ENCODE results near the gene COL6A5. TPM values are rescaled to one million over a fixed set of nuclear protein-coding genes. Genes with fewer than 3 reads are reported as not detected.

Gene COL6A5
- total and polyA plus RNA-seq, 12 donors: 0.11 TPM; not detected in 10

DNA sequence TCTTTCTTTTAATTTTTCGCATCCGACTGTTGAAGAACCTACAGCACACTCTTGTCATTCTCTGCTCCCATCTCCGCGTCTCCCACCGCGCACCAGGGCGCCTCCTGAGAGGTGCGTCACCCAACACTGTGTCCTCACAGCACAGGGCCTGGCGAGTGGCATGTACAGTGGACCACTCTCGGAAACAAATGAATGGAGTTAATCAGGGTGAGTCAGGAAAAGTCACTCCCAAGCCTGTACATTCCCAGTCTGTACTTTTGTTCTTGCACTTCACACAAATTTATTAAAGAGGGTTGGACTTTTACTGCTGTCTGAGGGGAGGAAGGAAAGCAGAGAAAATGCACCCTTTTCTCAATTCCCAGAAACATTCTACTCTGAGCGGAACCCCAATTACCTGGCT lies 172.1 kb downstream of the COL6A5 start:
- Histone ChIP-seq H3K4me3 (no peak overlapping the region), H3K4me1 (replicated peaks in 1 of 2) (no peaks in the 10 kb centered on the region), H3K9me3 (replicated peaks in 1 of 3) (no peaks in the 10 kb centered on the region), H3K36me3 (replicated peaks in 1 of 2) (no peaks in the 10 kb centered on the region), H3K27ac (no peak overlapping the region), H3K27me3 (peaks cover 35% of the 10 kb centered on the region)
- 19 to 27% (median 25%) methylated on average over 11 of the region's 11 CpGs for WGBS, 4 donors
- no peak for DNase-seq
- no peak for TF ChIP-seq POLR2A (IDR thresholded peaks at IDR 0.05)
- TF ChIP-seq, protein P1, sequence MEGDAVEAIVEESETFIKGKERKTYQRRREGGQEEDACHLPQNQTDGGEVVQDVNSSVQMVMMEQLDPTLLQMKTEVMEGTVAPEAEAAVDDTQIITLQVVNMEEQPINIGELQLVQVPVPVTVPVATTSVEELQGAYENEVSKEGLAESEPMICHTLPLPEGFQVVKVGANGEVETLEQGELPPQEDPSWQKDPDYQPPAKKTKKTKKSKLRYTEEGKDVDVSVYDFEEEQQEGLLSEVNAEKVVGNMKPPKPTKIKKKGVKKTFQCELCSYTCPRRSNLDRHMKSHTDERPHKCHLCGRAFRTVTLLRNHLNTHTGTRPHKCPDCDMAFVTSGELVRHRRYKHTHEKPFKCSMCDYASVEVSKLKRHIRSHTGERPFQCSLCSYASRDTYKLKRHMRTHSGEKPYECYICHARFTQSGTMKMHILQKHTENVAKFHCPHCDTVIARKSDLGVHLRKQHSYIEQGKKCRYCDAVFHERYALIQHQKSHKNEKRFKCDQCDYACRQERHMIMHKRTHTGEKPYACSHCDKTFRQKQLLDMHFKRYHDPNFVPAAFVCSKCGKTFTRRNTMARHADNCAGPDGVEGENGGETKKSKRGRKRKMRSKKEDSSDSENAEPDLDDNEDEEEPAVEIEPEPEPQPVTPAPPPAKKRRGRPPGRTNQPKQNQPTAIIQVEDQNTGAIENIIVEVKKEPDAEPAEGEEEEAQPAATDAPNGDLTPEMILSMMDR (IDR thresholded peaks at IDR 0.05): no peak
- intact Hi-C loops (cut with DNase I): no loop called here

DNA sequence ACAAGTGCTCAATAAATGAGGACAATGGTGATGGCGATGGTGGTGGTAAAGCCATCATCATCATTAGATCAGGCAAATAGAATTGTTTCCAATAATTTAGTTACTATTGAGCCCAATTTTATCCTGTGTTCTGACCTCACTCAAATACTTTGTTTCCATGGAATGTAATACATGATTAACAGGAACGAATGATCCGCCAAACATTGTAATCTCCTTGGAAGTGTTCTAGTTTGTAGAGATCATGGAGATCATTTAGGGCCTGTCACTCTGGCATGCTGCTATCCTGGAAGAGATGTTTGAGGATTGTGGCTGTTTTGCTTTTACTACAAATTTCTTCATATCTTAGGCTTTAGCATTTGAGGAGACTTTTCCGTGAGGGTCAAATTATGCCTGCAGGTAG lies 174.3 kb downstream of the COL6A5 start:
- H3K4me3 ChIP-seq: no peak overlapping the region
- H3K36me3 ChIP-seq (replicated peaks in 1 of 2): no peaks in the 10 kb centered on the region
- intact Hi-C loops (cut with DNase I): no loop called here
- H3K27ac ChIP-seq: no peak overlapping the region
- DNase-seq: no peak
- TF ChIP-seq POLR2A (IDR thresholded peaks at IDR 0.05): no peak
- TF ChIP-seq, protein P1 (IDR thresholded peaks at IDR 0.05): no peak
- 83 to 90% (median 86%) methylated on average over 4 of the region's 4 CpGs for WGBS, 4 donors
- H3K4me1 ChIP-seq (replicated peaks in 1 of 2): no peaks in the 10 kb centered on the region
- H3K9me3 ChIP-seq (replicated peaks in 1 of 3): no peaks in the 10 kb centered on the region
- H3K27me3 ChIP-seq: peaks cover 28% of the 10 kb centered on the region

DNA sequence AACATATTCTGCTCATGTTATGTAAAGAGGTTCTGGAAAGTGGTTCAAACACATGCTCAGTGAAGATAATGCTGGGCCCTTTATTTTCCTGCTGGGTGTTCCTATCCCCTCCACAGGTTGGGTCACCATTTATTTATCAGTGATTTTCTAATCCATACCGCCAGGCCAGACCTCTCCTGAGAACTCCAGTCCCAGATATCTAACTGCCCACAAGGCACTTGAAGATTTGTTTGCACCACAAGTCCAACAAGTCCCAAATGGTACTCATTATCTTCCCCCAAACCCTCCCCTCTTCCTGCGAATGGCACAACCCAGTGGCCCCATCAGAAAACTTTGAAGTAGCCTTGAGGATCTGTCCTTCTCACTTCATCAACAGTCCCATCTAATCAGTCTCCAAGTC lies 176.9 kb downstream of the COL6A5 start:
- Histone ChIP-seq H3K4me1 (replicated peaks in 1 of 2) (no peaks in the 10 kb centered on the region), H3K4me3 (no peak overlapping the region), H3K36me3 (replicated peaks in 1 of 2) (no peaks in the 10 kb centered on the region), H3K27ac (no peak overlapping the region), H3K9me3 (replicated peaks in 1 of 3) (no peaks in the 10 kb centered on the region), H3K27me3 (peaks cover 8% of the 10 kb centered on the region)
- WGBS, 4 donors: 74 to 85% (median 76%) methylated on average over 2 of the region's 2 CpGs
- TF ChIP-seq, protein P1 (IDR thresholded peaks at IDR 0.05): no peak
- no peak for TF ChIP-seq POLR2A (IDR thresholded peaks at IDR 0.05)
- DNase-seq: no peak
- intact Hi-C loops (cut with DNase I): no loop called here

DNA sequence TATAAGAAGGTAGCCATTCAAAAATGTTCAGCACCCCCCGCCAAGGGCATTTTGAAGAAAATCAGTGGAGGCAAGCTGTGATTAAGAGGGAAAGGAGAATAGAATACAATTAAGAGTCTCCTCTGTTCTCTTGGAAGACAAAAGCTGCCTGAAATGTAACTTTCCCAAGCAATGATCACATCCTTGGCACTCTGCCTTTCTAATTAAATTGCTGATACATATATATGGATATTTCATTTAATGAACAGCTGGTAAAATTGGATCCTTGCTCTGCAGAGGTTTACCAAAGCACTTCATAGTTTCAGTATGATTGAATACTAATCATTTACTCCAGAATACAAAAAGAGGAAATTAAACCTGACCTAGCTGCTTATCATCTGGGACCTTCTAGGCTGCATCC lies 182.0 kb downstream of the COL6A5 start:
- DNase-seq: no peak
- Histone ChIP-seq H3K27ac (no peak overlapping the region), H3K4me1 (replicated peaks in 1 of 2) (no peaks in the 10 kb centered on the region), H3K9me3 (replicated peaks in 1 of 3) (no peaks in the 10 kb centered on the region), H3K36me3 (replicated peaks in 1 of 2) (no peaks in the 10 kb centered on the region), H3K27me3 (no peaks in the 10 kb centered on the region), H3K4me3 (no peak overlapping the region)
- TF ChIP-seq, protein P1 (IDR thresholded peaks at IDR 0.05): no peak
- TF ChIP-seq POLR2A (IDR thresholded peaks at IDR 0.05): no peak
- intact Hi-C loops (cut with DNase I): no loop called here
- WGBS, 4 donors: 68 to 83% (median 76%) methylated on average over 1 of the region's 1 CpG

Measured in adrenal gland (tissue), 12 donors.